NCI-H1048 (cell line): ENCODE results near the gene CMSS1.

ENCODE experiments used
- DNase-seq: peaks from one replicate; lab custom pipeline; 2025; lab: John Stamatoyannopoulos, UW

CMSS1 gene

GRCh38 chr3:99999536-99999935, 181.9 kb downstream of the CMSS1 start:
- no peak for DNase-seq

GRCh38 chr3:100001083-100001482, 183.4 kb downstream of the CMSS1 start:
- no peak for DNase-seq

GRCh38 chr3:100001526-100002270, 184.0 kb downstream of the CMSS1 start:
- DNase-seq, result no peak

GRCh38 chr3:100002599-100003350, 185.1 kb downstream of the CMSS1 start:
- no peak for DNase-seq

- DNase-seq, result no peak
Measured at GRCh38 chr3:100003609-100004503, 186.2 kb downstream of the CMSS1 start.

GRCh38 chr3:100004931-100005330, 187.3 kb downstream of the CMSS1 start:
- DNase-seq, result no peak

- DNase-seq, result no peak
Measured at GRCh38 chr3:100005665-100006393, 188.2 kb downstream of the CMSS1 start.

- DNase-seq, result no peak
Measured at GRCh38 chr3:100006570-100007271, 189.1 kb downstream of the CMSS1 start.

GRCh38 chr3:100007313-100007712, 189.7 kb downstream of the CMSS1 start:
- no peak for DNase-seq

- no peak for DNase-seq
Measured at GRCh38 chr3:100008081-100008698, 190.5 kb downstream of the CMSS1 start.

GRCh38 chr3:100009276-100010086, 191.8 kb downstream of the CMSS1 start:
- DNase-seq, result no peak

- DNase-seq, result no peak
Measured at GRCh38 chr3:100010087-100010417, 192.4 kb downstream of the CMSS1 start.

GRCh38 chr3:100018806-100019205, 201.1 kb downstream of the CMSS1 start:
- DNase-seq, result no peak

- DNase-seq, result no peak
Measured at GRCh38 chr3:100019719-100020118, 202.1 kb downstream of the CMSS1 start.

GRCh38 chr3:100020876-100021644, 203.4 kb downstream of the CMSS1 start:
- DNase-seq, result no peak

- no peak for DNase-seq
Measured at GRCh38 chr3:100022506-100022905, 204.8 kb downstream of the CMSS1 start.

- peak; percentile 42 for DNase-seq
Measured at GRCh38 chr3:100023150-100023549, 205.5 kb downstream of the CMSS1 start.

GRCh38 chr3:100023595-100023994, 205.9 kb downstream of the CMSS1 start:
- DNase-seq, result no peak
